HG03103 (cell line): ENCODE measurements around the gene KIRREL3.

Experiments
- ATAC-seq: cut with Tn5 transposase; IDR thresholded peaks from one replicate; pipeline ENCODE4 v1.9.1; 2021; ENCODE audit warnings: low read depth; ENCODE audit not compliant: unreplicated experiment

The KIRREL3 gene

GRCh38 chr11:126748100-126748791 is 252.3 kb downstream of the KIRREL3 start:
- no peak for ATAC-seq

GRCh38 chr11:126747315-126747714 is 253.3 kb downstream of the KIRREL3 start:
- no peak for ATAC-seq

- no peak for ATAC-seq
Measured at GRCh38 chr11:126746443-126746842, 254.1 kb downstream of the KIRREL3 start.

GRCh38 chr11:126744699-126745098 is 255.9 kb downstream of the KIRREL3 start:
- ATAC-seq, result no peak

GRCh38 chr11:126743628-126744027 is 256.9 kb downstream of the KIRREL3 start:
- no peak for ATAC-seq

GRCh38 chr11:126742582-126742981 is 258.0 kb downstream of the KIRREL3 start:
- no peak for ATAC-seq

GRCh38 chr11:126740846-126741245 is 259.7 kb downstream of the KIRREL3 start:
- no peak for ATAC-seq

GRCh38 chr11:126739499-126740145 is 260.9 kb downstream of the KIRREL3 start:
- no peak for ATAC-seq

- no peak for ATAC-seq
Measured at GRCh38 chr11:126738295-126739031, 262.1 kb downstream of the KIRREL3 start.

- no peak for ATAC-seq
Measured at GRCh38 chr11:126736682-126737572, 263.6 kb downstream of the KIRREL3 start.

- ATAC-seq, result no peak
Measured at GRCh38 chr11:126734752-126735151, 265.8 kb downstream of the KIRREL3 start.

- ATAC-seq, result no peak
Measured at GRCh38 chr11:126733685-126734084, 266.9 kb downstream of the KIRREL3 start.

- ATAC-seq, result peak; percentile 72
Measured at GRCh38 chr11:126732981-126733380, 267.6 kb downstream of the KIRREL3 start.

GRCh38 chr11:126731576-126732142 is 268.9 kb downstream of the KIRREL3 start:
- no peak for ATAC-seq

GRCh38 chr11:126727381-126727780 is 273.2 kb downstream of the KIRREL3 start:
- ATAC-seq, result no peak

- no peak for ATAC-seq
Measured at GRCh38 chr11:126725521-126725920, 275.0 kb downstream of the KIRREL3 start.

GRCh38 chr11:126725043-126725442 is 275.5 kb downstream of the KIRREL3 start:
- no peak for ATAC-seq

- ATAC-seq, result no peak
Measured at GRCh38 chr11:126723665-126724045, 276.9 kb downstream of the KIRREL3 start.

GRCh38 chr11:126722956-126723664 is 277.5 kb downstream of the KIRREL3 start:
- ATAC-seq, result no peak
